ENCODE results near the gene CSRNP3.

DNA sequence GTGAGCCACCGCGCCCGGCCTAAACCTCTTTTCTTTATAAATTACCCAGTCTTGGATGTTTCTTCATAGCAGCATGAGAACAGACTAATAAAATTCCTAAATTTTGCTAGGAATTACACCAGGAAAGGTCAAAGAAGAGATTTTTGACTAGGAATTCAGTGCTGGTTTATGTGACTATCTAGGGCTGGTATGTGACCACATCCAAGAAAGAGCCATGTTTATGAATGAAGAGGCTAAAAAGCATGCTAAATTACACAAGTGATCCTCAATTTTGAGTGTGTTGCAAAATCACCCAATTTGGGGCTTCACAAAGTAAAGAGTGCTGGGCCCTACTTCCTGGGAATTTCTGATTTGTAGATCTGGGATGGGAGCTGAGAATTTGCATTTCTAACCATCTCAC, 123.6 kb downstream of the CSRNP3 start:
- TF ChIP-seq, protein P1, sequence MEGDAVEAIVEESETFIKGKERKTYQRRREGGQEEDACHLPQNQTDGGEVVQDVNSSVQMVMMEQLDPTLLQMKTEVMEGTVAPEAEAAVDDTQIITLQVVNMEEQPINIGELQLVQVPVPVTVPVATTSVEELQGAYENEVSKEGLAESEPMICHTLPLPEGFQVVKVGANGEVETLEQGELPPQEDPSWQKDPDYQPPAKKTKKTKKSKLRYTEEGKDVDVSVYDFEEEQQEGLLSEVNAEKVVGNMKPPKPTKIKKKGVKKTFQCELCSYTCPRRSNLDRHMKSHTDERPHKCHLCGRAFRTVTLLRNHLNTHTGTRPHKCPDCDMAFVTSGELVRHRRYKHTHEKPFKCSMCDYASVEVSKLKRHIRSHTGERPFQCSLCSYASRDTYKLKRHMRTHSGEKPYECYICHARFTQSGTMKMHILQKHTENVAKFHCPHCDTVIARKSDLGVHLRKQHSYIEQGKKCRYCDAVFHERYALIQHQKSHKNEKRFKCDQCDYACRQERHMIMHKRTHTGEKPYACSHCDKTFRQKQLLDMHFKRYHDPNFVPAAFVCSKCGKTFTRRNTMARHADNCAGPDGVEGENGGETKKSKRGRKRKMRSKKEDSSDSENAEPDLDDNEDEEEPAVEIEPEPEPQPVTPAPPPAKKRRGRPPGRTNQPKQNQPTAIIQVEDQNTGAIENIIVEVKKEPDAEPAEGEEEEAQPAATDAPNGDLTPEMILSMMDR (IDR thresholded peaks at IDR 0.05), result no peak
- no peak for TF ChIP-seq POLR2A (IDR thresholded peaks at IDR 0.05)
- no peak for TF ChIP-seq EP300 (IDR thresholded peaks at IDR 0.05)

Data from ovary (tissue), 3 donors.